Vagina (tissue), 2 donors: Measurements from ENCODE around the gene PACSIN1. TPM values are rescaled to one million over a fixed set of nuclear protein-coding genes. Genes with fewer than 3 reads are reported as not detected.

Source experiments
- DNase-seq, 2 donors: peaks; one replicate each; pipeline ENCODE4 v3.0.0-alpha.2; 2017; ENCODE audit errors: extremely low spot score in 2 of 2
- H3K27ac ChIP-seq: fragments of 200-600 bp; sonication (generic); one replicate; pipeline ENCODE4 v1.5.1; 2019
- H3K27me3 ChIP-seq: fragments of 200-600 bp; sonication (generic); one replicate; pipeline ENCODE4 v1.5.1; 2019
- H3K36me3 ChIP-seq, 2 donors: fragments of 200-600 bp; sonication (generic); one replicate each; pipeline ENCODE4 v1.5.1; 2017 to 2019
- H3K4me1 ChIP-seq: fragments of 200-600 bp; sonication (generic); one replicate; pipeline ENCODE4 v1.5.1; 2019
- H3K4me3 ChIP-seq, 2 donors: fragments of 200-600 bp; sonication (generic); 1 replicate in 1 of 2; 2 replicates in 1 of 2; pipeline ENCODE4 v1.5.1; 2016 to 2019
- H3K9me3 ChIP-seq: fragments of 200-600 bp; sonication (generic); one replicate; pipeline ENCODE4 v1.5.1; 2019
- CTCF ChIP-seq, 3 experiments: fragments of 450-650 bp in 2 of 3; fragments of 200-600 bp in 1 of 3; sonication (generic) in 1 of 3; IDR thresholded peaks; one replicate each; pipeline ENCODE4 v1.5.1; 2017 to 2019; ENCODE audit warnings: antibody characterized with exemption in 3 of 3, mild to moderate bottlenecking in 2 of 3, moderate library complexity in 2 of 3
- POLR2A ChIP-seq, 2 donors: fragments of 450-650 bp; IDR thresholded peaks; one replicate each; pipeline ENCODE4 v1.6.1; 2017; ENCODE audit warnings: antibody characterized with exemption in 2 of 2, mild to moderate bottlenecking in 2 of 2, moderate library complexity in 2 of 2
- POLR2AphosphoS5 ChIP-seq, 2 donors: sonication (generic); formaldehyde crosslinking; IDR thresholded peaks; one replicate each; pipeline ENCODE4 v1.9.0; 2017; ENCODE audit warnings: antibody characterized with exemption in 2 of 2, mild to moderate bottlenecking in 2 of 2, low read depth in 1 of 2; ENCODE audit not compliant: insufficient read depth in 1 of 2
- intact Hi-C: fragments of 100-400 bp; cut with DNase I; formaldehyde crosslinking; loops from one replicate; pipeline ENCODE4 v1.15.1; 2023
- total RNA-seq: library from RNA; depleted of rRNA; stranded (reverse); fragments of >200 nt; gene quantifications from one replicate; pipeline ENCODE4 v1.2.3, GENCODE V29; 2016

PACSIN1 gene
- total RNA-seq, 1 donor from 2014 or later = 0.74 TPM

GRCh38 chr6:34564181-34564580, 98.3 kb downstream of the PACSIN1 start:
- Histone ChIP-seq H3K4me1 (no peaks in the 10 kb centered on the region), H3K9me3 (no peaks in the 10 kb centered on the region), H3K27me3 (no peaks in the 10 kb centered on the region), H3K27ac (no peak overlapping the region), H3K36me3 (no peaks in the 10 kb centered on the region), H3K4me3 (no peak overlapping the region)
- TF ChIP-seq POLR2AphosphoS5 (IDR thresholded peaks at IDR 0.05; ENCODE audit: insufficient read depth in 1 of 2, low read depth in 1 of 2) (no peak), POLR2A (IDR thresholded peaks at IDR 0.05) (no peak), CTCF (IDR thresholded peaks at IDR 0.05) (no peak)
- intact Hi-C loops = no loop called here
- no peak for DNase-seq

- no peak for TF ChIP-seq POLR2A (IDR thresholded peaks at IDR 0.05)
- no peak for TF ChIP-seq CTCF (IDR thresholded peaks at IDR 0.05)
- TF ChIP-seq POLR2AphosphoS5 (IDR thresholded peaks at IDR 0.05; ENCODE audit: insufficient read depth in 1 of 2, low read depth in 1 of 2) = no peak
- intact Hi-C loops = no loop called here
- H3K4me1 ChIP-seq = no peaks in the 10 kb centered on the region
- no peaks in the 10 kb centered on the region for H3K9me3 ChIP-seq
- no peak for DNase-seq
- no peaks in the 10 kb centered on the region for H3K27me3 ChIP-seq
- no peaks in the 10 kb centered on the region for H3K36me3 ChIP-seq
- no peak overlapping the region for H3K4me3 ChIP-seq
- no peak overlapping the region for H3K27ac ChIP-seq
These were observed 99.9 kb downstream of the PACSIN1 start for GRCh38 chr6:34565722-34566137.

GRCh38 chr6:34566830-34567546, 101.1 kb downstream of the PACSIN1 start:
- TF ChIP-seq POLR2AphosphoS5 (IDR thresholded peaks at IDR 0.05; ENCODE audit: insufficient read depth in 1 of 2, low read depth in 1 of 2) = no peak
- TF ChIP-seq POLR2A (IDR thresholded peaks at IDR 0.05) = no peak
- TF ChIP-seq CTCF (IDR thresholded peaks at IDR 0.05) = no peak
- DNase-seq = no peak
- Histone ChIP-seq H3K27me3 (no peaks in the 10 kb centered on the region), H3K4me1 (no peaks in the 10 kb centered on the region), H3K27ac (no peak overlapping the region), H3K9me3 (no peaks in the 10 kb centered on the region), H3K36me3 (no peaks in the 10 kb centered on the region), H3K4me3 (no peak overlapping the region)
- intact Hi-C loops = no loop called here

- Histone ChIP-seq H3K27me3 (no peaks in the 10 kb centered on the region), H3K9me3 (no peaks in the 10 kb centered on the region), H3K4me1 (no peaks in the 10 kb centered on the region), H3K36me3 (no peaks in the 10 kb centered on the region), H3K27ac (no peak overlapping the region), H3K4me3 (no peak overlapping the region)
- no peak for DNase-seq
- no peak for TF ChIP-seq CTCF (IDR thresholded peaks at IDR 0.05)
- TF ChIP-seq POLR2A (IDR thresholded peaks at IDR 0.05) = no peak
- TF ChIP-seq POLR2AphosphoS5 (IDR thresholded peaks at IDR 0.05; ENCODE audit: insufficient read depth in 1 of 2, low read depth in 1 of 2) = no peak
- intact Hi-C loops = no loop called here
These were observed 102.7 kb downstream of the PACSIN1 start for GRCh38 chr6:34568341-34569201.
